Esophagus muscularis mucosa (tissue), 3 donors: ENCODE measurements around the gene GCK.

ENCODE experiments used
- CTCF ChIP-seq, 3 experiments: fragments of 200-600 bp in 2 of 3; fragments of 450-650 bp in 1 of 3; sonication (generic) in 2 of 3; IDR thresholded peaks; one replicate each; pipeline ENCODE4 v1.5.1; 2017 to 2019; ENCODE audit warnings: antibody characterized with exemption in 3 of 3, mild to moderate bottlenecking in 2 of 3, moderate library complexity in 1 of 3
- POLR2AphosphoS5 ChIP-seq, 2 donors: sonication (generic); formaldehyde crosslinking; IDR thresholded peaks; one replicate each; pipeline ENCODE4 v1.6.1; 2017; ENCODE audit warnings: antibody characterized with exemption in 2 of 2

- TF ChIP-seq POLR2AphosphoS5 (IDR thresholded peaks at IDR 0.05) (no peak), CTCF (IDR thresholded peaks at IDR 0.05) (no peak)
These were observed 32.8 kb upstream of the GCK start for GRCh38 chr7:44222074-44222473.
